Natural killer cell (primary cell): ENCODE results near the gene SNX18. TPM values are rescaled to one million over a fixed set of nuclear protein-coding genes. Genes with fewer than 3 reads are reported as not detected.

ENCODE experiments used
- ATAC-seq, 3 donors: fragments of 150-1000 bp in 2 of 3; fragments of 200-7000 bp in 1 of 3; cut with Tn5 transposase; 1 replicate in 1 of 3; 2 replicates in 2 of 3; pipeline ENCODE4 v1.10.0; 2021; ENCODE audit warnings: mild to moderate bottlenecking in 2 of 3, moderate library complexity in 2 of 3
- DNase-seq, 2 donors: peaks; one replicate each; pipeline versions ENCODE4 v3.0.0 to v3.0.0-alpha.2; 2013 to 2021; ENCODE audit warnings: mixed read lengths in 1 of 2
- H3K27ac ChIP-seq: one replicate; pipeline ENCODE4 v1.5.1; 2013; ENCODE audit warnings: mild to moderate bottlenecking, low read length
- H3K27me3 ChIP-seq: one replicate; pipeline ENCODE4 v1.6.1; 2013; ENCODE audit warnings: low read length; ENCODE audit not compliant: control insufficient read depth, insufficient read depth
- H3K36me3 ChIP-seq: one replicate; pipeline ENCODE4 v1.6.1; 2013; ENCODE audit warnings: low read length; ENCODE audit not compliant: control insufficient read depth, insufficient read depth
- H3K4me1 ChIP-seq: one replicate; pipeline ENCODE4 v1.6.1; 2013; ENCODE audit warnings: low read length; ENCODE audit not compliant: control insufficient read depth, insufficient read depth
- H3K4me3 ChIP-seq: one replicate; pipeline ENCODE4 v1.5.1; 2013; ENCODE audit warnings: low read length
- H3K9me3 ChIP-seq: one replicate; pipeline ENCODE4 v1.6.1; 2013; ENCODE audit warnings: low read length; ENCODE audit not compliant: control insufficient read depth, insufficient read depth
- H3K27ac Mint-ChIP-seq, 2 donors: one replicate each; pipeline ENCODE4 v1.8.0; 2022; ENCODE audit warnings: mild to moderate bottlenecking in 2 of 2, mixed read lengths in 2 of 2, moderate library complexity in 1 of 2
- H3K27me3 Mint-ChIP-seq, 2 donors: one replicate each; pipeline ENCODE4 v1.8.0; 2022; ENCODE audit warnings: low read depth in 2 of 2, mixed read lengths in 2 of 2
- H3K36me3 Mint-ChIP-seq: one replicate; pipeline ENCODE4 v1.8.0; 2022; ENCODE audit warnings: mixed read lengths
- H3K4me1 Mint-ChIP-seq, 2 donors: one replicate each; pipeline ENCODE4 v1.8.0; 2022; ENCODE audit warnings: mixed read lengths in 2 of 2
- H3K4me3 Mint-ChIP-seq: one replicate; pipeline ENCODE4 v1.8.0; 2022; ENCODE audit warnings: mild to moderate bottlenecking, moderate library complexity, mixed read lengths
- H3K9me3 Mint-ChIP-seq, 2 donors: one replicate each; pipeline ENCODE4 v1.8.0; 2022; ENCODE audit warnings: mixed read lengths in 2 of 2
- whole genome bisulfite sequencing: methylation state at CpG from one replicate; pipeline ENCODE4 v1.1.7; 2013; ENCODE audit warnings: missing lambda C conversion rate; ENCODE audit not compliant: insufficient coverage; 5-methylcytosine and 5-hydroxymethylcytosine counted together
- intact Hi-C: fragments of 100-400 bp; cut with micrococcal nuclease; formaldehyde crosslinking; loops from one replicate; pipeline ENCODE4 v1.14.2; 2022
- total RNA-seq, 4 donors: library from RNA; stranded (reverse); fragments of 120-200 nt in 1 of 4; gene quantifications; one replicate each; pipeline versions ENCODE4 v1.2.3 to v1.2.4, GENCODE V29; 2013 to 2022
- TF ChIP-seq, protein P1 (sequence below): fragments of 200-600 bp; IDR thresholded peaks from one replicate; pipeline ENCODE4 v1.8.0; 2022; ENCODE audit warnings: antibody characterized with exemption

Gene SNX18
- total RNA-seq, 3 donors from 2014 or later (not counting 1 experiment from before 2014, with no cell fraction given): 31.1 to 45.6 (median 40.8) TPM

DNA sequence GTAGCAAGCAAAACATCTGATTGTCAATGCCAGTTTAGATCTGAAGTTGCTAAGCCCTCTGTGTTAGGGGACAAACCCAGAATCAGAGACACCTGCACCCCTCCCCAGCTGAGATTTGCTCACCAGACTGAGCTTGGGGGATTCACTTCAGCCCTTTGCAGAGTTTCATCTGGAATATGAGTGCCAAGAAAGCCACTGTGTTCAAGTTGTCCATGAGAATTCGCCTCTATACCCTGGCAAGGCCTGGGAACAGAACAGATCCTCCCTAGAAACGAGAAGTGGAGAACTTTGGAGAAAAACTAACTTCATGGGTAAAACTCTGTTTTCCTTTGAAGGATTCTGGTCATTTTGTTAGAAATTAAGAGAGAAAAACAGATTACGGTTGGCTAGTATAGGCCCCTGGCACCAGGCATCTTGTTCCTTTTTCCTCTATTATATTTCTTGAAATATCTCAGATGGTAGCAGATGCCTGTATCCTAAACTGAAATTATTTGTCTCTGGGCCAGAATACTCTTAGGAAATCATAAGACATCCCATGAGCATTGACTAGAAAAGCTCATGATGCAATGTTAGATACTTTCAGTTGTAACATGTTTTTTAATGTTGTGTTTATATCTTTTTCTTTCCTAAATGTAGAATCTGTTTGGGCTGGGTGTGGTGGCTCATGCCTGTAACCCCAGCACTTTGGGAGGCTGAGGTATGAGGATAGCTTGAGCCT lies 64.4 kb downstream of the SNX18 start:
- Histone ChIP-seq H3K36me3 (no peaks in the 10 kb centered on the region), H3K4me1 (peaks cover 5% of the 10 kb centered on the region), H3K4me3 (no peak overlapping the region), H3K27me3 (no peaks in the 10 kb centered on the region), H3K9me3 (peaks cover 13% of the 10 kb centered on the region), H3K27ac (no peak overlapping the region)
- intact Hi-C loops: no loop called here
- Mint-ChIP-seq H3K36me3 (no peaks in the 10 kb centered on the region), H3K27me3 (no peaks in the 10 kb centered on the region), H3K27ac (no peak overlapping the region), H3K4me3 (no peak overlapping the region), H3K4me1 (peaks cover 18 to 21% of the 10 kb centered on the region in 2 donors), H3K9me3 (peaks cover 2 to 5% of the 10 kb centered on the region in 2 donors)
- TF ChIP-seq, protein P1, sequence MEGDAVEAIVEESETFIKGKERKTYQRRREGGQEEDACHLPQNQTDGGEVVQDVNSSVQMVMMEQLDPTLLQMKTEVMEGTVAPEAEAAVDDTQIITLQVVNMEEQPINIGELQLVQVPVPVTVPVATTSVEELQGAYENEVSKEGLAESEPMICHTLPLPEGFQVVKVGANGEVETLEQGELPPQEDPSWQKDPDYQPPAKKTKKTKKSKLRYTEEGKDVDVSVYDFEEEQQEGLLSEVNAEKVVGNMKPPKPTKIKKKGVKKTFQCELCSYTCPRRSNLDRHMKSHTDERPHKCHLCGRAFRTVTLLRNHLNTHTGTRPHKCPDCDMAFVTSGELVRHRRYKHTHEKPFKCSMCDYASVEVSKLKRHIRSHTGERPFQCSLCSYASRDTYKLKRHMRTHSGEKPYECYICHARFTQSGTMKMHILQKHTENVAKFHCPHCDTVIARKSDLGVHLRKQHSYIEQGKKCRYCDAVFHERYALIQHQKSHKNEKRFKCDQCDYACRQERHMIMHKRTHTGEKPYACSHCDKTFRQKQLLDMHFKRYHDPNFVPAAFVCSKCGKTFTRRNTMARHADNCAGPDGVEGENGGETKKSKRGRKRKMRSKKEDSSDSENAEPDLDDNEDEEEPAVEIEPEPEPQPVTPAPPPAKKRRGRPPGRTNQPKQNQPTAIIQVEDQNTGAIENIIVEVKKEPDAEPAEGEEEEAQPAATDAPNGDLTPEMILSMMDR: no peak
- ATAC-seq (no peak), DNase-seq (no peak)
- 71% methylated on average over 2 of the region's 3 CpGs for WGBS

DNA sequence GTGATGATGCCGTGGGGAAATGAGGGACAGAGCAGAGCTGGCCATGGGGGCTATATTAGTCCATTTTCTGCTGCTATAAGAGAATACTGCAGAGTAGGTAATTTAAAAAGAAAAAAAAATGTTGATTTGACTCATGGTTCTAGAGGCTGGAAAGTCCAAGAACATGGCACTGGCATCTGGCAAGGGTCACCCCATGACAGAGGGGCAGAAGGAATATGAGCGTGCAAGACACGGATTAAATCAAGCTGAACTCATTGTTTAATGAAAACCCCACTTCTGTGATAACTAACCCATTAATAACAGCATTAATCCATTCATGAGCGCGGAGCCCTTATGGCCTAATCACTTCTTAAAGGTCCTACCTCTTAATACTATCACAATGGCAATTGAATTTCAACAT lies 68.8 kb downstream of the SNX18 start:
- Histone ChIP-seq H3K27me3 (no peaks in the 10 kb centered on the region), H3K9me3 (peaks cover 13% of the 10 kb centered on the region), H3K27ac (no peak overlapping the region), H3K36me3 (no peaks in the 10 kb centered on the region), H3K4me3 (no peak overlapping the region), H3K4me1 (no peaks in the 10 kb centered on the region)
- intact Hi-C loops: no loop called here
- TF ChIP-seq, protein P1: no peak
- Mint-ChIP-seq H3K4me1 (peaks cover 0 to 22% of the 10 kb centered on the region in 2 donors), H3K27ac (no peak overlapping the region), H3K4me3 (no peak overlapping the region), H3K36me3 (no peaks in the 10 kb centered on the region), H3K9me3 (peaks cover 2 to 5% of the 10 kb centered on the region in 2 donors), H3K27me3 (no peaks in the 10 kb centered on the region)
- ATAC-seq (no peak), DNase-seq (no peak)
- 96% methylated on average over 5 of the region's 5 CpGs for WGBS

DNA sequence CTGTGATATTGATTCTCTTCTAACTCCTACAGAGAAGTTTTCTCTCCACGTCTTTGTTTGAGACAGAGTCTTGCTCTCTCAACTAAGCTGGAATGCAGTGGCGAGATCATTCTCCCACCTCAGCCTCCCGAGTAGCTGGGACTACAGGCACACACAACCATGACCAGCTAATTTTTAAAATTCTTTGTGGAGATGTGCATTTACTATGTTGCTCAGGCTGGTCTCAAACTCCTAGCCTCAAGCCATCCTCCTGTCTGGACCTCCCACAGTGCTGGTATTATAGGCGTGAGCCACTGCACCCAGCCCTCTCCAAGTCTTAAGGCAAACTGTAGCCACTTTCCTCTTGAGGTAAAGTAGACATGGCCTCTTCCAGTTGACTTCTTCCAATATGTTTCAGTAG lies 72.2 kb downstream of the SNX18 start:
- WGBS: 100% methylated on average over 4 of the region's 4 CpGs
- intact Hi-C loops: no loop called here
- Mint-ChIP-seq H3K4me3 (no peak overlapping the region), H3K27ac (no peak overlapping the region), H3K27me3 (no peaks in the 10 kb centered on the region), H3K36me3 (no peaks in the 10 kb centered on the region), H3K9me3 (peaks cover 2 to 5% of the 10 kb centered on the region in 2 donors), H3K4me1 (peaks cover 0 to 20% of the 10 kb centered on the region in 2 donors)
- ATAC-seq (no peak), DNase-seq (no peak)
- Histone ChIP-seq H3K27ac (no peak overlapping the region), H3K4me3 (no peak overlapping the region), H3K9me3 (peaks cover 13% of the 10 kb centered on the region), H3K4me1 (no peaks in the 10 kb centered on the region), H3K27me3 (no peaks in the 10 kb centered on the region), H3K36me3 (no peaks in the 10 kb centered on the region)
- TF ChIP-seq, protein P1: no peak

DNA sequence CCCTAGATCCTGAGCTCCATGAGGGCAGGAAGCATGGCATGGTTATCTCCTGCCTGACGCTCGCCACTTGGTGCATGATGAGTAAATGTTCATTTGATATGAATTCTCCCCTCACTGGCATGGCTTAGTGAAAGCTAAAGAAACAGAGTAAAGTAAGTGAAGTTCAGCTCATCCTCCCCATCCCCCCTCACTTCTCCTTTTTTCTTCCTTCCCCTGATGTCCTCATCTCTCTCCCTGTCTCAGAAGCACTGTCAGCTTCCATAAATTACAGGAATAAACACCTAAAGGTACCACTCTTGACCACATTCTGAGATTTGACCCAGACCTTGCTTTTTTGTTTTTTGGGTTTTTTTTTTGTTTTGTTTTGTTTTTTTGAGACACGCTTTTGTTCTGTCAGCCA lies 73.3 kb downstream of the SNX18 start:
- Histone ChIP-seq H3K36me3 (no peaks in the 10 kb centered on the region), H3K9me3 (peaks cover 12% of the 10 kb centered on the region), H3K27me3 (no peaks in the 10 kb centered on the region), H3K4me1 (no peaks in the 10 kb centered on the region), H3K4me3 (no peak overlapping the region), H3K27ac (no peak overlapping the region)
- no peak overlapping the region for H3K4me3 Mint-ChIP-seq
- H3K4me1 Mint-ChIP-seq: peaks cover 0 to 20% of the 10 kb centered on the region in 2 donors
- intact Hi-C loops: no loop called here
- H3K27ac Mint-ChIP-seq: peak overlapping the region in 1 of 2 donors; percentile 38
- WGBS: 82% methylated on average over 1 of the region's 3 CpGs
- TF ChIP-seq, protein P1: no peak
- DNase-seq (no peak), ATAC-seq (no peak)
- H3K27me3 Mint-ChIP-seq: no peaks in the 10 kb centered on the region
- H3K36me3 Mint-ChIP-seq: no peaks in the 10 kb centered on the region
- H3K9me3 Mint-ChIP-seq: peaks cover 0 to 5% of the 10 kb centered on the region in 2 donors
